Measurements from ENCODE around the gene RELN. TPM values are rescaled to one million over a fixed set of nuclear protein-coding genes. Genes with fewer than 3 reads are reported as not detected.

The RELN gene
- total and polyA plus RNA-seq, 10 of the 15 experiments (the other 5 are each of a cell fraction or from before 2014, with no cell fraction given): 0.11 to 0.21 TPM; not detected in 8

DNA sequence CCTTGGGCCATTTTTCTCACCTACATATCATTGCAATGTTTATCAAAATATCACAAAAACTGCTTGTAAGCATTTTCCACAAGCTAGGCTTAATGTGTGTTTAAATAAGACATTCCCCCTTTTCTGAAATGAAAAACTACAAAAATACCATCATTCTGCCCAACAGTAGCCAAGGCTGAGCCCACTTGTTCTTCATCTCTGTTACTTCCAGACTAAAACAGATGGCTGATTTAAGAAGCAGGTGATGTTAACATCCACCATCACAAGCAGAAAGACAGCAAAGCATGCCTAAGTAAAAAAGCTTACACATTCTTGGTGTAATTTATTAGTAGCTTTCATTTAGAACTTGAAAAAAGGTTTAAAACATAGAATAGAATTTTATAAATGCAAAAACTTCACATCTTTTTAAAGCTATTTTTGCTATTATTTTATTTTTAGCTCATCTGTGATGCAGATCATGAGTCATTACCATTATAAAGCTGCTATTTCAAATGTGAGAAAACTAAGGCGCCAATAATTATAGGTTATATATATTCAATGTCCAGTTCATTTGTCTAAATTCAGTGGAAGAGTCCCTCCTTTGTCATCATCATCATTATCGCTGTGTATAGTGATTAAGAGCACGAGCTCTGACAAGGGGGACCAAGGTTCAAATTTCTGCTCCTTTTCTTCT lies 109.4 kb downstream of the RELN start (continued):
- TF ChIP-seq PBX3 (IDR thresholded peaks at IDR 0.05; ENCODE audit: insufficient replicate concordance, low read depth, low read length) (no peak), DPF2 (IDR thresholded peaks at IDR 0.05) (no peak)
- TF ChIP-seq, protein P1, sequence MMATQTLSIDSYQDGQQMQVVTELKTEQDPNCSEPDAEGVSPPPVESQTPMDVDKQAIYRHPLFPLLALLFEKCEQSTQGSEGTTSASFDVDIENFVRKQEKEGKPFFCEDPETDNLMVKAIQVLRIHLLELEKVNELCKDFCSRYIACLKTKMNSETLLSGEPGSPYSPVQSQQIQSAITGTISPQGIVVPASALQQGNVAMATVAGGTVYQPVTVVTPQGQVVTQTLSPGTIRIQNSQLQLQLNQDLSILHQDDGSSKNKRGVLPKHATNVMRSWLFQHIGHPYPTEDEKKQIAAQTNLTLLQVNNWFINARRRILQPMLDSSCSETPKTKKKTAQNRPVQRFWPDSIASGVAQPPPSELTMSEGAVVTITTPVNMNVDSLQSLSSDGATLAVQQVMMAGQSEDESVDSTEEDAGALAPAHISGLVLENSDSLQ (IDR thresholded peaks at IDR 0.05): no peak

- no peak for TF ChIP-seq BMI1 (IDR thresholded peaks at IDR 0.05; ENCODE audit: borderline replicate concordance)
- TF ChIP-seq ELK1 (IDR thresholded peaks at IDR 0.05; ENCODE audit: low read depth, low read length): no peak
- no peak for TF ChIP-seq RFX5 (IDR thresholded peaks at IDR 0.05; ENCODE audit: low read depth, low read length)
- TF ChIP-seq MYC (IDR thresholded peaks at IDR 0.05; ENCODE audit: insufficient read depth, insufficient read length, insufficient replicate concordance, low read length, severe bottlenecking): no peak
- RAD21 ChIA-PET (ENCODE audit: unreplicated experiment): no interaction called here
- Histone ChIP-seq H3K9me3 (replicated peaks; ENCODE audit: control insufficient read depth, insufficient read depth, low read length) (no peaks in the 10 kb centered on the region), H3K27ac (ENCODE audit: control insufficient read depth, insufficient read depth) (no peak overlapping the region), H2AFZ (ENCODE audit: control insufficient read depth, low read depth, low read length) (no peak overlapping the region), H3K9ac (ENCODE audit: control insufficient read depth, insufficient read depth, low read length) (no peak overlapping the region), H3K79me2 (ENCODE audit: control insufficient read depth, insufficient read depth, low read length) (no peaks in the 10 kb centered on the region), H3K4me3 (no peak overlapping the region), H3K36me3 (ENCODE audit: control insufficient read depth in 2 of 2, insufficient read depth in 2 of 2, low read length in 1 of 2) (no peaks in the 10 kb centered on the region), H3K4me1 (ENCODE audit: control insufficient read depth, insufficient read depth, low read length) (no peaks in the 10 kb centered on the region), H3K4me2 (ENCODE audit: control insufficient read depth, insufficient read depth) (no peak overlapping the region), H4K20me1 (ENCODE audit: control insufficient read depth, insufficient read depth) (no peaks in the 10 kb centered on the region), H3K27me3 (replicated peaks in 1 of 2; ENCODE audit: control insufficient read depth in 2 of 2, insufficient read depth in 2 of 2, low read length in 1 of 2) (no peaks in the 10 kb centered on the region)
- DNase-seq (ENCODE audit: low read depth, low spot score) (no peak), FAIRE-seq (no peak), ATAC-seq (no peak)
- in situ Hi-C loops (cut with MboI): no loop called here
- POLR2A ChIA-PET: no interaction called here
- intact Hi-C loops (cut with micrococcal nuclease; ENCODE audit: unreplicated experiment): no loop called here
- no TSS peak for BruUV-seq (replicated peaks)
- SMC1A ChIA-PET (ENCODE audit: uncharacterized antibody, unreplicated experiment): interaction anchor here (1.5 kb wide), 1 partner anchor 9 kb away, joined by 4 read pairs; no protein-coding TSS in a partner anchor
- WGBS (ENCODE audit: insufficient coverage, insufficient replicate concordance, low lambda C conversion rate, missing lambda C conversion rate): 0% methylated on average over 1 of the region's 1 CpG
- CTCF ChIA-PET: no interaction called here
Measured at GRCh38 chr7:103879411-103879810, 110.0 kb downstream of the RELN start.

Measured in GM12878 (cell line).